Activated CD8-positive, alpha-beta memory T cell treated with anti-CD3 and anti-CD28 coated beads, Interleukin-2, amount 50 U/mL, for 24 hours (primary cell): Measurements from ENCODE around the gene LIN54.
"Not testable (repeated sequence)": the region's sequence is repeated elsewhere in the genome, so short reads cannot be mapped to it uniquely, and the experiment has no call there.

Experiments used
- DNase-seq: peaks from one replicate; pipeline ENCODE4 v3.0.0-alpha.2; 2020; ENCODE audit errors: extremely low read depth

LIN54 gene

DNA sequence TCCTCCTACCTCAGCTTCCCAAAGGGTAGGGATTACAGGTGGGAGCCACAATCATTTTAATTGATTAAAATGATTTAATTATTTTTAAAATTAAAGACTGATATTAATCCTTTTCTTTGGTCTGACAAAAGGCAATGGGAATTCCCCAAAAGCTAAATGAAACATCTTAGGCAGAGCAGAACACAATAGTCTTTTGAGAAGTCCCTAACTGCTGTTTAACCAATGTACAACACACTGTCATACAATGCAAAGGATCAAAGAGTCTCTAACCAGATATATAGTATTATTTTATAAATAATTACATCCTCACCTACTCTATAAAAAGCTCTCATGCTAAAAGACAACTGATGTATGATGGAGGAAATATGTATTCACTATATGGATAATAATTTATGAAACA lies 63.1 kb downstream of the LIN54 start:
- no peak for DNase-seq

GRCh38 chr4:82939414-82939813 lies 71.2 kb downstream of the LIN54 start:
- no peak for DNase-seq

DNA sequence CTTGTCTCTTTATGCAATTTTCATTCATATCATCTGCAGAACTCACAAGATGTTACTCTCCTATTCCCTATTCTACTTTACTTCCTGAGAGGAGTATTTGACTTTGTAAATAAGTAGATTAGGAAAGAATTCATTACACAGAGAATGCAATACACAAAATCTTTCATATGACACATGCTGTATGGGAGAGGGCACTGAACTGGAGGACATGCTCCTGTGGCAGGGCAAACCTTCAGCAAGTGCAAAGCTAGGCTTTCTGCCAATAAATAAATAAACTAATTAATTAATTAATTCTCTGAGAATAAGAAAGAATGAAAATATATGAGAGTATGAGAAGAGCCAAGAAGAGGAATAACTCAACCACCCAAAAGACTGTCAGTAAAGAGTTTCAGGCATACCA lies 76.2 kb downstream of the LIN54 start:
- no peak for DNase-seq

DNA sequence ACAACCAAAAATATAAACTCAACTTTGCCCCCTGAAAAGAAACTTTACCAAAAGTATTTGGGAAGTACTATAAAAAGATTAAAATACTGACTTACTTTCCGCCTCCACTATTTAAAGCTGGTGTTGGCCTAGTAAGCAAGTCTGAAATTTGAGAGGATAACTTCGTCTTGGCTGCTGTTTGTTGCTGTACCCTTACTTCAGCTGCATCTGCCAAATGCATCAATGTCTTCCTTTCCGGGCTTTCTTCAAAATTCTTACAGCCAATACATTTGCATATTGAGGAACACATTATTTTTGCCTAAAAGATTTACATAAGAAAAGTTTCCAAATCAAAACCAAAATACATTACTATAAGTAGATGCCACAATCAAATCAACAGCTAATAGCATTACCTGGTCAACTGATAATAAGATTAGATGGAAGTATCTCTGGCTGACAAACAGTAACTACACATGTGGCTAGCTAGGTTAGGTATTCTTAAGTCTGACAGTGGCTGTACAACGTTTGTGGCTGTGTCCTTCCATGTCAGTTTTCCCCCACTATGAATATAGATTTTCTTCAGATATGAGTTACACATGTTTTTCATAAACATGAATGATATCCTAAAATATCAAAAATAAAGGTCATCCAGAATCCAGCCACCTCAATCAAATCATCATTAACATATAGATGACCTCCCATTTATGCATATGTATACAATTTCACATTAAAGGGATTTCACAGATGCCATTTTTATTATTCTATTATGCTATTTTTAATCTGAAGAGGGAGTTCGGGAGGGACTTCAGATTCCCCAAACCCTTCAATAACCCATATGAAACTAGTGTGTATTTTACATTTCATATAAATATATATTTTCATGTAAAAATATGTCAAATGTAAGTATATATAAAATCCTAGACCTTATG lies 79.5 kb downstream of the LIN54 start:
- DNase-seq: no peak

DNA sequence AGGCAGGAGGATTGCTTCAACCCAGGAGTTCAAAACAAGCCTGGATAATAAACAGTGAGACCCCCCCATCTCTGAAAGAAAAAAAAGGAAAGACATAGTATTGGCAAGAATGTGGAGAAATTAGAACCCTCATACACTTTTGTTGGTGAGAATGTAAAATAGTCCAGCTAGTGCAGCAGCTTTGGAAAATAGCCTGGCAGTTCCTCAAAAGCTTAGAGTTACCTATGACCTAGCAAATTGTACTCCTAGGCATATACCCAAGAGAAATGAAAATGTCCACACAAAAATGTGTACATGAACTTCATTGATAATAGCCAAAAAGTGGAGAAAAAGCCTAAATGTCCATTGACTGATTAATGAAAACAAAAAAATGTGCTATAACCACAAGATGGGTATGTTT lies 88.8 kb downstream of the LIN54 start:
- no peak for DNase-seq

DNA sequence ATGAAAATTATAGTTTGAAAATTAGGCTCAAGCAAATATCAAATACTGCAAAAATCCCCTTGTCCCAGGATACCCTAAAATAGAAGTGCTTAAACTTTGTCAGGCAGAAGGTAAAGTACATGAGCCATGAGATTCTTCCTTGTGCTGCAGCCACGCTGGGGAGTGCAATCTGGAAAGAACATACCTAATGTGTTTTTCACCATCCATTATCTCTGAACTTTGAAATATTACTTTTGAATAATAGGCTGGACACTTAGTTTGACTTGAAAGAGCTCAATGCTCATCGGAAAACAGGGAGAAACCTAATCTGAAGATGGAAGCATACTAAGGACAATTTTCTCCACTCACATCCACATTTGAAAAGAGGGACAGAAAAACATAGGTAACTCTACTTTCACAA lies 91.2 kb downstream of the LIN54 start:
- DNase-seq: no peak

DNA sequence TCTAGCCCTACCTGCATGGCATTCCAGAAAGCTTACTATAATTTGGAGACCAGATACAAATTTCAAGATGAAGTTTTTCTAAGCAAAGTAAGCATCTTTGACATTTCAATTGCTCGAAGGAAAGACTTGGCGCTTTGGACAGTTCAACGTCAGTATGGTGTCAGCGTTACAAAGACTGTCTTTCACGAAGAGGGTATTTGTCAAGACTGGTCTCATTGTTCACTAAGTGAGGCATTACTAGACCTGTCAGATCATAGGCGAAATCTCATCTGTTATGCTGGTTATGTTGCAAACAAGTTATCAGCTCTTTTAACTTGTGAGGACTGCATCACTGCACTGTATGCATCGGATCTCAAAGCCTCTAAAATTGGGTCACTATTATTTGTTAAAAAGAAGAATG lies 92.5 kb downstream of the LIN54 start:
- DNase-seq: no peak

DNA sequence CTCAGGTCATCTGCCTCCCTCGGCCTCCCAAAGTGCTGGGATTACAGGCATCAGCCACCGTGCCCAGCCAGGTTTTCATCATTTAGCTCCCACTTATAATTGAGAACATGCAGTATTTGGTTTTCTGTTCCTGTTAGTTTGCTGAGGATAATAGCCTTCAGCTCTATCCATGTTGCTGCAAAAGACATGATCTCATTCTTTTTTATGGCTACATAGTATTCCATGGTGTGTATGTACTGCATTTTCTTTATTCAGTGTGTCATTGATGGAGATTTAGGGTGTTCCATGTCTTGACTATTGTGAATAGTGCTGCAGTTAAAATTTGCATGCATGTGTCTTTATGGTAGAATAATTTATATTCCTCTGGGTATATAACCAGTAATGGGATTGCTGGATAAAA lies 96.7 kb downstream of the LIN54 start:
- not testable (repeated sequence) for DNase-seq

- DNase-seq: no peak
Observed at GRCh38 chr4:82913305-82913704, 97.3 kb downstream of the LIN54 start.

- no peak for DNase-seq
Observed at GRCh38 chr4:82909326-82909725, 101.3 kb downstream of the LIN54 start.

GRCh38 chr4:82906469-82906868 lies 104.2 kb downstream of the LIN54 start:
- no peak for DNase-seq

GRCh38 chr4:82905205-82905604 lies 105.4 kb downstream of the LIN54 start:
- peak; percentile 26 for DNase-seq

- DNase-seq: no peak
Observed at GRCh38 chr4:82903737-82904136, 106.9 kb downstream of the LIN54 start.

GRCh38 chr4:82901183-82901718 lies 109.4 kb downstream of the LIN54 start:
- no peak for DNase-seq

DNA sequence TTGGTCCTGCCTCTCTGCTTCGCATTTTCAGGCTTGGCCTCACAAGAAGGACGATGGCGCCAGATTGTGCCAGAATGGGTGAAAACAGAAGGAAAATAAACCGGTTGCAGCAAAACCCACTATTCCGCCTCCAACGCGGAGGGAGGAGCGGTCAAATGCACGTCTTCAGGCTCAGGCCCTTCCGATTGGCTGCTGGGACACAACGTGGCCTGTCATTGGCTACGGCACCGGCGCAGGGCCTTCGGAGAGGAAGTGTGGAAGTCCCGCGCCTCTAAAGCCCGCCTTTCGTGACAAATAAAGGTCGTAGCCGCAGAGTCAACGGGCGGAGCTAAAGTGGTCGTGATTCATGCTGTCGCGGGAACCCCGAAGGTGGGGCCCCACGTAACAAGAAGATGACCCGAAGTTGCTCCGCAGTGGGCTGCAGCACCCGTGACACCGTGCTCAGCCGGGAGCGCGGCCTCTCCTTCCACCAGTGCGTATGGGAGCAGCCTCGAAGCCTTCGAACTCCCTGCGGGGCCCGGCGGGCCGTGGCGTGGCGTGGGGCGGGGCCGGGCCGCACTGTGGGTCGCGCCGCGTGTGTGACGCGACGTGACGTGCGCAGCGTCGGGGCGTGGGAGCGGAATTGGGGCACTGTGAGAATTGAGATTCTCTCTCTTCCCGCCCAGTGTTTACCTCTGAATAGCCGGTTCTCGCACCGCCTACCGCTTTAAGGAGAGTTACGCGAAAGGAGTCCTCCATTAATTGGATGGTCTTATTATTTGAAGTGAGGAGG lies 110.0 kb downstream of the LIN54 start, which contains the start of gene THAP9:
Gene THAP9 (plus strand): TSS at position 325 of the 772 bp plus-strand sequence. CDS start 68 bp downstream, at position 393.
- DNase-seq: peak; percentile 97

DNA sequence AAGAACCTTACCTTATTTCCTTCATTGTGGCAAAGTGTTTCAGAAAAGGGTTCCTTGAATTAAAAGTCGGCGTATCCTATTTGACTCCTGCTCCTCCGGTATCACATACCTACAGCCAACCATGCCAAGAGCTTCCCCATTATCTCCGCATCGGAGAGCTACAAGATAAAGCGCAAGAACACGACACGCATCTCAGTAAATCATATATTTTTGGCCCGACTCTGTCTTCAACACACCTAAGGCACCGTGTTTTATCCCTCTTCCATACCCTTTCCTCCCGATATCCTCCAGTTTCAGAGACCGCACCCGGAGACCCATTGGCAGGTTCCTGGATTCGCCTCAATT lies 110.6 kb downstream of the LIN54 start:
- no peak for DNase-seq

GRCh38 chr4:82899374-82900065 lies 111.1 kb downstream of the LIN54 start:
- DNase-seq: no peak

- DNase-seq: no peak
Observed at GRCh38 chr4:82898322-82899243, 112.0 kb downstream of the LIN54 start.

- no peak for DNase-seq
Observed at GRCh38 chr4:82896755-82897154, 113.9 kb downstream of the LIN54 start.

DNA sequence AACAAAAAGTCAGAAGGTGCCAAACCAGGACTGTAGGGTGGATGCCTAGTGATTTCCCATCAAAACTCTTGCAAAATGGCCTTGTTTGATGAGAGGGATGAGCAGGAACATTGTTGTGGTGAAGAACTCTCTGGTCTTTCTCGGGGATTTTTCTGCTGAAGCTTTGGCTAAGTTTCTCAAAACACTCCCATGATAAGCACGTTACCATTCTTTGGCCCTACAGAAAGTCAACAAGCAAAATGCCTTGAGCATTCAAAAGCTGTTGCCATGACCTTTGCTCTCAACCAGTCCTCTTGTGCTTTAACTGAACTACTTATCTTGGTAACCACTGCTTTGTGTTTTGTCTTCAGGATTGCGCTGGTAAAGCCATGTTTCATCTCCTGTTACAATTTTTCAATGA lies 116.7 kb downstream of the LIN54 start:
- no peak for DNase-seq

DNA sequence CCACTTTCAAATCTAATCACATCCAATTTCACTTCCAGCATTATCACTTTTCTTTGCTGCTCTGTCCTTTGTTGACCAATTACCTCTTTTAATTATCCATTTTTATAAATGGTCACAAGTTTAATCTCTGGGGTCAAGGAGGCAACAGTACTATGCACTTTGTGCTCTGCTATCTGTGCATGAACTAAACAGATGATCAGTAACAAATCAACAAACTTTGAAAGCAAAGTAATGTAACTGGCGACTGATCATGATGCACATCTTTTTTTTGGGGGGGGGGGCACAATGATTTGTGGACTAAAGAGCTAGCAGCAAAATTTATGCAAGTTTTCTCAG lies 118.2 kb downstream of the LIN54 start:
- DNase-seq: no peak
